Measurements from ENCODE around the gene ACTRT2. TPM values are rescaled to one million over a fixed set of nuclear protein-coding genes. Genes with fewer than 3 reads are reported as not detected.

ACTRT2 gene
- total and polyA plus RNA-seq, 2 of the 8 experiments (the other 6 are each of a cell fraction or from before 2014, with no cell fraction given): not detected

- Histone ChIP-seq H4K20me1 (replicated peaks in 1 of 2; ENCODE audit: control insufficient read depth in 1 of 2, insufficient read depth in 2 of 2, low read length in 2 of 2) (no peaks in the 10 kb centered on the region), H3K27ac (ENCODE audit: low read depth, low read length) (no peak overlapping the region), H2AFZ (ENCODE audit: low read length) (no peak overlapping the region), H4K5ac (ENCODE audit: insufficient read length, low read depth, low read length) (no peak overlapping the region), H3K9ac (replicated peaks in 1 of 4; ENCODE audit: extremely low read depth in 1 of 4, low read depth in 3 of 4, low read length in 3 of 4) (no peak overlapping the region), H2BK20ac (ENCODE audit: low read length) (no peak overlapping the region), H2BK120ac (replicated peaks; ENCODE audit: low read depth, low read length) (no peak overlapping the region), H3K4me3 (ENCODE audit: extremely low read depth in 1 of 4, insufficient read depth in 2 of 4, low read depth in 3 of 4, low read length in 4 of 4) (no peak overlapping the region), H3K4ac (replicated peaks; ENCODE audit: insufficient read length, low read depth, low read length) (no peak overlapping the region), H2BK12ac (ENCODE audit: low read depth, low read length) (no peak overlapping the region), H3K79me1 (ENCODE audit: low read depth, low read length) (no peaks in the 10 kb centered on the region), H4K8ac (ENCODE audit: extremely low read depth, insufficient read depth, low read length) (no peak overlapping the region; the same call in 1 of the 2 replicates), H3K79me2 (ENCODE audit: control insufficient read depth in 1 of 2, insufficient read depth in 2 of 2, low read length in 2 of 2) (no peaks in the 10 kb centered on the region), H2BK15ac (ENCODE audit: low read length) (no peak overlapping the region), H3K23me2 (ENCODE audit: low read depth, low read length) (no peaks in the 10 kb centered on the region), H3K4me2 (ENCODE audit: insufficient read depth in 1 of 2, low read depth in 2 of 2, low read length in 2 of 2) (no peak overlapping the region), H4K91ac (replicated peaks; ENCODE audit: insufficient read length, low read length) (no peak overlapping the region), H3K36me3 (ENCODE audit: control insufficient read depth in 2 of 4, insufficient read depth in 4 of 4, low read length in 3 of 4) (no peaks in the 10 kb centered on the region), H3K56ac (replicated peaks; ENCODE audit: insufficient read length, low read depth, low read length) (no peak overlapping the region), H3K18ac (ENCODE audit: extremely low read depth, low read length) (no peak overlapping the region), H3K14ac (ENCODE audit: insufficient read length) (no peak overlapping the region), H3K4me1 (replicated peaks in 1 of 4; ENCODE audit: control insufficient read depth in 3 of 4, insufficient read depth in 4 of 4, low read length in 3 of 4) (peaks cover 0 to 5% (median 0%) of the 10 kb centered on the region in 4 experiments; a peak in 1 of 7 replicates), H3K27me3 (replicated peaks in 1 of 4; ENCODE audit: control insufficient read depth in 3 of 4, extremely low read depth in 1 of 4, insufficient read depth in 3 of 4, low read length in 3 of 4) (peaks cover 0 to 4% (median 0%) of the 10 kb centered on the region in 4 experiments; a peak in 3 of 7 replicates), H2AK5ac (ENCODE audit: low read depth, low read length) (no peak overlapping the region), H2BK5ac (ENCODE audit: low read depth, low read length) (no peak overlapping the region), H3K9me3 (ENCODE audit: insufficient read depth in 2 of 2, low read depth in 1 of 2, low read length in 1 of 2) (peaks cover 41 to 83% of the 10 kb centered on the region in 2 experiments), H3K23ac (ENCODE audit: insufficient read length) (no peak overlapping the region)
- WGBS, 2 experiments (ENCODE audit: extremely low coverage in 1 of 2, insufficient coverage in 1 of 2, insufficient read length in 1 of 2, insufficient replicate concordance in 2 of 2, low coverage in 1 of 2, low lambda C conversion rate in 2 of 2, missing lambda C conversion rate in 1 of 2): 90% methylated on average over 32 of the region's 46 CpGs; no CpG with 5 or more reads in 1 of the 2 experiments
- no peak for TF ChIP-seq HDAC2 (IDR thresholded peaks at IDR 0.05; ENCODE audit: borderline replicate concordance in 1 of 2, low read depth in 2 of 2, low read length in 2 of 2)
- POLR2A ChIA-PET (ENCODE audit: partially characterized antibody): no interaction called here
- FAIRE-seq: no peak
- no peak for DNase-seq (ENCODE audit: low read depth in 1 of 2, low spot score in 2 of 2)
- CTCF ChIA-PET (ENCODE audit: partially characterized antibody): interaction anchor here (1.3 kb wide), 1 partner anchor 270 kb away, joined by 3 read pairs; no protein-coding TSS in a partner anchor
These were observed 9.4 kb upstream of the ACTRT2 start for GRCh38 chr1:3011631-3012455.

Data from H1 (cell line).